GM12874 (cell line): ENCODE measurements around the gene NEDD9.

Experiments
- CTCF ChIP-seq: IDR thresholded peaks from 2 replicates; pipeline ENCODE4 v1.5.1; 2011; ENCODE audit warnings: low read depth, mild to moderate bottlenecking, control low read depth, low read length, moderate library complexity; ENCODE audit not compliant: insufficient read depth

The NEDD9 gene

GRCh38 chr6:11207199-11207968 lies 25.1 kb downstream of the NEDD9 start:
- no peak for TF ChIP-seq CTCF

GRCh38 chr6:11206576-11206975 lies 25.9 kb downstream of the NEDD9 start:
- TF ChIP-seq CTCF: no peak

GRCh38 chr6:11204794-11205366 lies 27.6 kb downstream of the NEDD9 start:
- TF ChIP-seq CTCF: no peak

GRCh38 chr6:11204005-11204399 lies 28.5 kb downstream of the NEDD9 start:
- TF ChIP-seq CTCF: no peak

- no peak for TF ChIP-seq CTCF
Observed at GRCh38 chr6:11203306-11204004, 29.0 kb downstream of the NEDD9 start.

GRCh38 chr6:11202513-11203305 lies 29.8 kb downstream of the NEDD9 start:
- TF ChIP-seq CTCF: no peak
